Ascending aorta (tissue), 2 donors: ENCODE data around the gene TPRG1. TPM values are rescaled to one million over a fixed set of nuclear protein-coding genes. Genes with fewer than 3 reads are reported as not detected.

ENCODE experiments used
- DNase-seq, 2 donors: peaks; one replicate each; pipeline ENCODE4 v3.0.0-alpha.2; 2019; ENCODE audit warnings: low spot score in 2 of 2
- H3K27ac ChIP-seq, 2 donors: fragments of 200-600 bp; sonication (generic); one replicate each; pipeline ENCODE4 v1.5.1; 2016 to 2017; ENCODE audit warnings: mild to moderate bottlenecking in 1 of 2
- H3K27me3 ChIP-seq: fragments of 200-600 bp; sonication (generic); one replicate; pipeline ENCODE4 v1.5.1; 2017
- H3K36me3 ChIP-seq, 2 donors: fragments of 200-600 bp; sonication (generic); one replicate each; pipeline ENCODE4 v1.5.1; 2016
- H3K4me1 ChIP-seq, 2 donors: fragments of 200-600 bp; sonication (generic); one replicate each; pipeline ENCODE4 v1.5.1; 2016 to 2017; ENCODE audit warnings: mild to moderate bottlenecking in 1 of 2
- H3K4me3 ChIP-seq, 2 donors: fragments of 200-600 bp; sonication (generic); one replicate each; pipeline ENCODE4 v1.5.1; 2016 to 2017; ENCODE audit warnings: mild to moderate bottlenecking in 1 of 2
- H3K9me3 ChIP-seq, 2 donors: fragments of 200-600 bp; sonication (generic); one replicate each; pipeline ENCODE4 v1.5.1; 2016
- CTCF ChIP-seq, 3 experiments: fragments of 200-600 bp in 2 of 3; fragments of 450-650 bp in 1 of 3; sonication (generic) in 2 of 3; IDR thresholded peaks; one replicate each; pipeline ENCODE4 v1.5.1; 2016 to 2019; ENCODE audit warnings: antibody characterized with exemption in 3 of 3, mild to moderate bottlenecking in 1 of 3, moderate library complexity in 1 of 3
- intact Hi-C: fragments of 100-400 bp; cut with DNase I; formaldehyde crosslinking; loops from one replicate; pipeline ENCODE4 v1.15.1; 2023
- total RNA-seq: library from RNA; depleted of rRNA; stranded (reverse); fragments of >200 nt; gene quantifications from one replicate; pipeline ENCODE4 v1.1.0, GENCODE V29; 2016

The TPRG1 gene
- total RNA-seq, 1 donor from 2014 or later = 6.4 TPM

DNA sequence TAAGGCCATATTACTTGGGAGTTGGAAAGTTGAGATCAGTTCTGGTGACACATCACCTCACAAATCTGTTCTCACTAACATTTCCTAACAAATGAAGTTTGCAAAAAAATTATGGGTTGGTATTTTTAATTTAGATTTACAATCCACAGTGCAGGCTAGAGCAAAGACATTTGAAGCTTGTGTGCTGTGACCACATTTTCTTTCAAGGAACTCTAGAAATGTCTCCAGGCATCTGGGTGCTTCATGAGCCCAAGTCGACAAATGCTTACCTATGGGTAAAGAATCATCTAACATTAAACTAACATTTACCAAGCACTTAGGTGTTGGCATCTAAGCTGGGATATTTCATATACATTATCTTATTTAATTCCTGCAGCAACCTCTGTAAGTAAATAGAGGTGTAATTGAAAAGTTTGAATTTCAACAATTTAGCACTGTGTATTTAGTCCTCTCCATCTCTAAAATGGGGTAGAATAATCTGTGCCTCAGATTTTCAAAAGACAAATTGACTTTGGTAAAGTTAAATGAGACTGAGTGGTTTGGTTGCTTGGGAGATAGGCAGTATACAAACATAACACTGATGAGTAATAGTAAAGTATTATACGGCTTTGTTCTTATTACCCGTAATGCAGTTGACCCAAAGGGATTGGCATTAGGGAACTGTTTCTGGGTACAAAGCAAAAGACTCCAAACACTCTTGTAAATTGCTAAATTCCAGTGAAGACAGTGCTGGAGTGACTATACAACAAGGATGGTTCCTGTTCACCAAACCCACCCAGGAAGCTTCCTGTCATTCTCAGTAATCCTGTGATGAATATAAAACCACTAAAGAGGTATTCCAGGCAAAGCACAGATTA is 162.5 kb downstream of the TPRG1 start:
- Histone ChIP-seq H3K9me3 (no peaks in the 10 kb centered on the region), H3K27me3 (no peaks in the 10 kb centered on the region), H3K4me3 (no peak overlapping the region), H3K36me3 (no peaks in the 10 kb centered on the region), H3K4me1 (no peaks in the 10 kb centered on the region), H3K27ac (no peak overlapping the region)
- DNase-seq = no peak
- intact Hi-C loops = no loop called here
- no peak for TF ChIP-seq CTCF (IDR thresholded peaks at IDR 0.05)

DNA sequence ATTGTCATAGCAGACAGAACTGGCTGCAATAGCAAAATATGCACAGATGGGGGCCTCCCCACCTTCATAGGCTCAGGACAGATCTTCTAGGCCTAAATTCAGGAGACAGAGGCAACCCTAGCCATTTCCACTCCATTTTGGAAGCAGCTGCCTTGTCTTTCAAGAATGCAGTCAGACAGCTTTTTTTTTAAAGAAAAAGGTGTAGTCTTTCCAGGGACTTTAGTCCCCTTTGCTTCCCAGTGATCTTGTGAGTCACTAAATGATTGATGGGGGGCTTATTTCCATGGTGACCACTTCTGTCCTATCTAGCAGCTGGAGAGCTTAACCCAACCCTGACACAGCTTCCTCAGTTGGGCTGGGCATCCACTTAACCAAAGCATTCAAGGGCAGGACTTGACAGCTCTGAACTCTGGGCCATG is 165.9 kb downstream of the TPRG1 start:
- no peak overlapping the region for H3K27ac ChIP-seq
- no peak overlapping the region for H3K4me3 ChIP-seq
- DNase-seq = no peak
- intact Hi-C loops = no loop called here
- no peaks in the 10 kb centered on the region for H3K4me1 ChIP-seq
- no peaks in the 10 kb centered on the region for H3K27me3 ChIP-seq
- H3K9me3 ChIP-seq = no peaks in the 10 kb centered on the region
- H3K36me3 ChIP-seq = no peaks in the 10 kb centered on the region
- TF ChIP-seq CTCF (IDR thresholded peaks at IDR 0.05) = no peak

DNA sequence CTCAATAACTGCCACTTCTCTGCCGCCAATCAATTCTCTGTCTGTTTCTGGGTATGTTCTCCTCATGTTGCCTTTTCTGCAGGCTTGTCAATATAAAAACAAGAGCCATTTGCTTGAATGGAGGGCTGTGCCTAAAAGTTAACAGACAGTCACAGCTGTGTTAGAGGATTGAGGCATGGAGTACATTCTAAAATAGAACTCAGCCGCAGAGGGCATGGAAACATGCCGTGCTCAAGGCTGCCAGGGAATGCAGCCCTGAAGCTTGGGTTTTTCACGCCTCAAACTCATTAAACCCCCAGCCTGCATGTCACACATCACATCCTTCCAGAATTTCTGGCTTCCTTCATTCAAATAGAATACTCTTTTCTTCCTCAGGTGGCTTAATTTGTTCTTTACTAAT is 166.6 kb downstream of the TPRG1 start:
- intact Hi-C loops = no loop called here
- DNase-seq = no peak

GRCh38 chr3:189339996-189340395 is 168.2 kb downstream of the TPRG1 start:
- no peak for TF ChIP-seq CTCF (IDR thresholded peaks at IDR 0.05)
- no peak overlapping the region for H3K27ac ChIP-seq
- H3K4me3 ChIP-seq = no peak overlapping the region
- no peak for DNase-seq
- no peaks in the 10 kb centered on the region for H3K36me3 ChIP-seq
- no peaks in the 10 kb centered on the region for H3K4me1 ChIP-seq
- no peaks in the 10 kb centered on the region for H3K27me3 ChIP-seq
- intact Hi-C loops = no loop called here
- no peaks in the 10 kb centered on the region for H3K9me3 ChIP-seq

More for the DNA sequence above, 166.6 kb downstream of the TPRG1 start:
- no peak for TF ChIP-seq CTCF (IDR thresholded peaks at IDR 0.05)
- no peaks in the 10 kb centered on the region for H3K9me3 ChIP-seq
- no peaks in the 10 kb centered on the region for H3K4me1 ChIP-seq
- no peaks in the 10 kb centered on the region for H3K27me3 ChIP-seq
- H3K36me3 ChIP-seq = no peaks in the 10 kb centered on the region
- H3K27ac ChIP-seq = no peak overlapping the region
- no peak overlapping the region for H3K4me3 ChIP-seq

DNA sequence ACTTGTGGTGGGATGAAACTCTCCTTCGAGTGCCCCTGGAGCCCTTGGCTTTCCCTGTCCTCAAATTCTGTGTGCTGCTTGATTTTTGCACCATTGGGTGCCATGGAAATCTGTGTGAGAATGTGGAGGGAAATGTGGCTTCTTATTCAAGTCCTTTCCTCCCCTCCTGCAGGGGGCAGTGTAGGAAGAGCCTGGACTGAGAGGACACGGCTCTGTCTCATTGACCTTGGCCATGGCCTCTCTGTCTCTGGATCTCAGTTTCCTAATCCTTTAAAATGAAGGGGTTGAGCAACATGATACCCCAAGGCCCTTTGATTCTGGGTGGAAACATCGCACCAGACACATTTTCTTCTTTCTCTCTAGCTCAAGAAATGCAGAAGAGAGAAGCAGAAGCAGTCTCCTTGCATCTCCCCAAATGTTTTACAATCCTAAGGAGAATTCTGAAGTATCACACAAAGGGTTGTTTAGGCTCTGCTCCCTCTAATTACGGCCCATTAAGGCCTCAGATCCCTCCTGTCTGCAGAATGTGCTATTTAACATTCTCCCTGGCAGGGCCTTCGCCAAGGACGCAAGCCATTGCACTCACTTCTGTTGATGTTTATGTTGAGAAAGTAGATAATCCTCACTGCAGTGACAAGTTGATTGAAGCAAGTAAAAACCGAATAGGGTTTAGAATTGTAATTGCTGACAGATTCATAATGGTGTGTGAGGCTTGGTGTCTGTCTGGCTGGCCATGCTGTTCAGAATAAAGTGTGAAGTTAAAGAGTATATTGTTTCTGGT is 169.1 kb downstream of the TPRG1 start:
- no peak for DNase-seq
- intact Hi-C loops = no loop called here
- Histone ChIP-seq H3K4me3 (no peak overlapping the region), H3K36me3 (no peaks in the 10 kb centered on the region), H3K27ac (no peak overlapping the region), H3K27me3 (no peaks in the 10 kb centered on the region), H3K9me3 (no peaks in the 10 kb centered on the region), H3K4me1 (no peaks in the 10 kb centered on the region)
- no peak for TF ChIP-seq CTCF (IDR thresholded peaks at IDR 0.05)
